ENCODE results near the gene GATA3. TPM values are rescaled to one million over a fixed set of nuclear protein-coding genes. Genes with fewer than 3 reads are reported as not detected.

The GATA3 gene
- polyA plus RNA-seq, 2 donors = 0.31 to 0.45 TPM

- Histone ChIP-seq H3K4me1 (ENCODE audit: control insufficient read depth in 2 of 2, insufficient read depth in 2 of 2, low read length in 1 of 2) (peaks cover 2 to 9% of the 10 kb centered on the region in 2 donors), H3K27me3 (ENCODE audit: control insufficient read depth in 1 of 2, insufficient read depth in 2 of 2, low read length in 2 of 2) (peaks cover 5 to 62% of the 10 kb centered on the region in 2 donors), H3K9me3 (ENCODE audit: control insufficient read depth in 2 of 2, insufficient read depth in 1 of 2, low read depth in 1 of 2, low read length in 1 of 2) (peaks cover 0 to 7% of the 10 kb centered on the region in 2 donors), H3K4me3 (ENCODE audit: low read depth in 1 of 2, low read length in 2 of 2) (no peak overlapping the region), H3K27ac (ENCODE audit: low read depth in 2 of 2, low read length in 1 of 2) (no peak overlapping the region), H3K36me3 (ENCODE audit: control insufficient read depth in 2 of 2, insufficient read depth in 2 of 2, low read length in 1 of 2) (no peaks in the 10 kb centered on the region)
- 8 to 11% methylated on average over 32 of the region's 32 CpGs for WGBS, 2 donors
Observed at GRCh38 chr10:8037199-8037801, 17.2 kb upstream of the GATA3 start.

- no peaks in the 10 kb centered on the region for H3K36me3 ChIP-seq (ENCODE audit: control insufficient read depth in 2 of 2, insufficient read depth in 2 of 2, low read length in 1 of 2)
- H3K9me3 ChIP-seq (ENCODE audit: control insufficient read depth in 2 of 2, insufficient read depth in 1 of 2, low read depth in 1 of 2, low read length in 1 of 2) = peaks cover 0 to 7% of the 10 kb centered on the region in 2 donors
- H3K4me1 ChIP-seq (ENCODE audit: control insufficient read depth in 2 of 2, insufficient read depth in 2 of 2, low read length in 1 of 2) = peaks cover 2 to 9% of the 10 kb centered on the region in 2 donors
- no peak overlapping the region for H3K4me3 ChIP-seq (ENCODE audit: low read depth in 1 of 2, low read length in 2 of 2)
- H3K27me3 ChIP-seq (ENCODE audit: control insufficient read depth in 1 of 2, insufficient read depth in 2 of 2, low read length in 2 of 2) = peaks cover 5 to 67% of the 10 kb centered on the region in 2 donors
- 9 to 15% methylated on average over 22 of the region's 22 CpGs for WGBS, 2 donors
- H3K27ac ChIP-seq (ENCODE audit: low read depth in 2 of 2, low read length in 1 of 2) = no peak overlapping the region
Observed at GRCh38 chr10:8037941-8038894, 16.3 kb upstream of the GATA3 start.

- Histone ChIP-seq H3K27ac (ENCODE audit: low read depth in 2 of 2, low read length in 1 of 2) (no peak overlapping the region), H3K9me3 (ENCODE audit: control insufficient read depth in 2 of 2, insufficient read depth in 1 of 2, low read depth in 1 of 2, low read length in 1 of 2) (peaks cover 2 to 3% of the 10 kb centered on the region in 2 donors), H3K4me3 (ENCODE audit: low read depth in 1 of 2, low read length in 2 of 2) (no peak overlapping the region), H3K4me1 (ENCODE audit: control insufficient read depth in 2 of 2, insufficient read depth in 2 of 2, low read length in 1 of 2) (peaks cover 6 to 9% of the 10 kb centered on the region in 2 donors), H3K27me3 (ENCODE audit: control insufficient read depth in 1 of 2, insufficient read depth in 2 of 2, low read length in 2 of 2) (peaks cover 5 to 66% of the 10 kb centered on the region in 2 donors), H3K36me3 (ENCODE audit: control insufficient read depth in 2 of 2, insufficient read depth in 2 of 2, low read length in 1 of 2) (no peaks in the 10 kb centered on the region)
- 8% methylated on average over 10 of the region's 10 CpGs for WGBS, 2 donors
Observed at GRCh38 chr10:8039321-8039881, 15.1 kb upstream of the GATA3 start.

DNA sequence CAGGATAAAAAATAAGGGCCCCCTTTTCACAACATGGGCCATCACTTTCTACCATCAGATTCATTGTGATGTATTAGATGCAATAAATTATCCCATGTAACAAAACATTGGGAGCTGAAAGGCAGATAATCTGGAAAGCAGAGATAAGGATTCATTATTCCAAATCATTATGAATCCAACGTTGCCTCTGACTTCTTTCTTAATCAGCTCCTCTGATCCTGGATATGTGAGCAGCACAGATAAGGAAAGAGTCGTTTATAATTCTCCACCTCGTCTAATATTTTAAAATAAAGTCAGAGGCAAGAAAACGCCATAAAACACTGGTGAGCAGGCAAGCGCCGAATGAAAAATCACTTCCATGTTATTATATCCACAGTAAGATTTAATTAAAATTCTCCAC lies 13.8 kb upstream of the GATA3 start:
- WGBS, 2 donors = 14 to 19% methylated on average over 6 of the region's 6 CpGs
- no peak overlapping the region for H3K27ac ChIP-seq (ENCODE audit: low read depth in 2 of 2, low read length in 1 of 2)
- H3K4me3 ChIP-seq (ENCODE audit: low read depth in 1 of 2, low read length in 2 of 2) = no peak overlapping the region
- peaks cover 5 to 64% of the 10 kb centered on the region in 2 donors for H3K27me3 ChIP-seq (ENCODE audit: control insufficient read depth in 1 of 2, insufficient read depth in 2 of 2, low read length in 2 of 2)
- peaks cover 2 to 3% of the 10 kb centered on the region in 2 donors for H3K9me3 ChIP-seq (ENCODE audit: control insufficient read depth in 2 of 2, insufficient read depth in 1 of 2, low read depth in 1 of 2, low read length in 1 of 2)
- H3K36me3 ChIP-seq (ENCODE audit: control insufficient read depth in 2 of 2, insufficient read depth in 2 of 2, low read length in 1 of 2) = no peaks in the 10 kb centered on the region
- peaks cover 7 to 9% of the 10 kb centered on the region in 2 donors for H3K4me1 ChIP-seq (ENCODE audit: control insufficient read depth in 2 of 2, insufficient read depth in 2 of 2, low read length in 1 of 2)

- WGBS, 2 donors = 7 to 9% methylated on average over 10 of the region's 10 CpGs
- Histone ChIP-seq H3K27ac (ENCODE audit: low read depth in 2 of 2, low read length in 1 of 2) (no peak overlapping the region), H3K27me3 (ENCODE audit: control insufficient read depth in 1 of 2, insufficient read depth in 2 of 2, low read length in 2 of 2) (peaks cover 5 to 64% of the 10 kb centered on the region in 2 donors), H3K9me3 (ENCODE audit: control insufficient read depth in 2 of 2, insufficient read depth in 1 of 2, low read depth in 1 of 2, low read length in 1 of 2) (peaks cover 2 to 3% of the 10 kb centered on the region in 2 donors), H3K4me3 (ENCODE audit: low read depth in 1 of 2, low read length in 2 of 2) (no peak overlapping the region), H3K36me3 (ENCODE audit: control insufficient read depth in 2 of 2, insufficient read depth in 2 of 2, low read length in 1 of 2) (no peaks in the 10 kb centered on the region), H3K4me1 (ENCODE audit: control insufficient read depth in 2 of 2, insufficient read depth in 2 of 2, low read length in 1 of 2) (peaks cover 7 to 9% of the 10 kb centered on the region in 2 donors)
Observed at GRCh38 chr10:8041284-8041991, 13.1 kb upstream of the GATA3 start.

DNA sequence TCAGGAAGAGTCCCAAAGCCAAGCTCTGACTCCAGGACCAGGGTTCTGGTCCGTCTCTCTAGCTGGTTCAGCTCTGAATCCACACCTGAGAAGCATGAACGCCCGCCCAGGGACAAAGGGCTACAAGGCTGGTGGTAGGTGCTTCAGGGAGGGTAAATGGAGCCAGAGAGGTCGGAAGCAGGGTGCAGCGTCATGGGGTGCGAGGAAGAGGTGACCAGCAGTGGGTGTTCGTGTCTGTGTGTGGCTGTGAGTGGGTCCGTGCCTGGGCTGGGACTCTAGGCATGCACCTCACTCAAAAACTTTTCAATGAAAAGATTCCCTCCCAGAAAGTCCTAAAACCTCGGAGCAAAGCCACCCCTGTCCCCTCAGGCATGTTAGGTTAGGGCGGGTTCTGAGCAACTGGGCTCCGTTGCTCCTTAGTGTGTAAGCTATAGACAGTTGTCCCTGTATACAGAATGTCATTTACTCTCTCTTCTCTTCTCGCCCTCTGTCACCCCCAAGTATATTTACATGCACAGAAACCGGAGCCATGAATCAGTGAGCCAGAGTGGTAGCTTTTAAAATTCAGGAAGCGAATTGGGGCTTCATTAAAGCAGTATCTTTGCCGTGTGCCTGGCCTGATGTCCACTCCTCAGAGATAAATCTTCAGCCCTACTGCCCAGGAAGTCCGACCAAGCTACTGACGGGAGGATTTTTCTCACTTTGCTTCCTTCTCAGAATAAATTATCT lies 12.3 kb upstream of the GATA3 start:
- Histone ChIP-seq H3K36me3 (ENCODE audit: control insufficient read depth in 2 of 2, insufficient read depth in 2 of 2, low read length in 1 of 2) (no peaks in the 10 kb centered on the region), H3K27me3 (ENCODE audit: control insufficient read depth in 1 of 2, insufficient read depth in 2 of 2, low read length in 2 of 2) (peaks cover 5 to 60% of the 10 kb centered on the region in 2 donors)
- 13% methylated on average over 17 of the region's 17 CpGs for WGBS, 2 donors

DNA sequence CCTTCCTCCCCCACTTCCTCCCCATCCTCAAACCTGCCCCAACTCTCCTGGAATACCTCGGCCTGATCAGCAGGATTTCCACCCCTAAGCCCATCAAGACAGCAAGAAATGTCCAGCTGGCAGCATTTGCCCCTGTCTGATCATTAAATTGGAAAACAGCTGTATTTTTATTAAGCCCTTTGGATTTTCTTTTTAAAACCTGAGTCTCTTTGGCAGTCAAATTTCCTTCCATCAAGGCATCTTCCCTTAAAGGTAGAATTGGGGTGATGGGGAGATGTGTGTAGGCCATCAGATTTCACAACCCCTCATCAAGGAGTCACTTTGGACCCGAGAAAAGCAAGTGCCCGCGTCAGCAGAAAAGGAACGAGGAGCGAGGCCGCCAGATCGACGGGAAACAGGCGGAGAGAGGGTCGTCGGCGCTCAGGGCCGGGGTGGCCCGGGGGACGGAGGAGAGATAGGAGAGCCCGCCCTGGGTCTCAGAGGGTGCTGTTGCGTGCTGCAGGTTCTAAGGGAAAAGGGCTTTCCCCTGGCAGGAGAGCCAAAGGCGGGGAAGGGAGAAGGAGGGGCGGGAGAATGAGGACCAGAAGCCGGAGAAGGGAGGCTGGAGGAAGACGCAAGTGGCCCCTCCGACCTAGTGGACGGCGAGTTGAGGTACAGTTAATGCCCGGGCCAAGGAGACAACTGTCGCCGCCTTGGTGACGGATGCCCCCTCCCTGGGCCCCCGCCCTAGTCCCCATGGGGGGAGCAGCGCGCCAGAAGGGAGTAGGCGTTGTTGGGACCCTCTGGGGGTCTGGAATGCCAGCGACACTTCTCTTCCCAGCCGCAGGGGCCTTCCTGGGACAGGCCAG lies 11.5 kb upstream of the GATA3 start:
- 9 to 11% methylated on average over 30 to 35 of the region's 35 CpGs for WGBS, 2 donors
- Histone ChIP-seq H3K36me3 (ENCODE audit: control insufficient read depth in 2 of 2, insufficient read depth in 2 of 2, low read length in 1 of 2) (no peaks in the 10 kb centered on the region), H3K9me3 (ENCODE audit: control insufficient read depth in 2 of 2, insufficient read depth in 1 of 2, low read depth in 1 of 2, low read length in 1 of 2) (peaks cover 2 to 3% of the 10 kb centered on the region in 2 donors), H3K27ac (ENCODE audit: low read depth in 2 of 2, low read length in 1 of 2) (no peak overlapping the region), H3K4me1 (ENCODE audit: control insufficient read depth in 2 of 2, insufficient read depth in 2 of 2, low read length in 1 of 2) (peaks cover 7 to 9% of the 10 kb centered on the region in 2 donors), H3K4me3 (ENCODE audit: low read depth in 1 of 2, low read length in 2 of 2) (no peak overlapping the region), H3K27me3 (ENCODE audit: control insufficient read depth in 1 of 2, insufficient read depth in 2 of 2, low read length in 2 of 2) (peaks cover 5 to 57% of the 10 kb centered on the region in 2 donors)

More for the DNA sequence above, 12.3 kb upstream of the GATA3 start:
- no peak overlapping the region for H3K27ac ChIP-seq (ENCODE audit: low read depth in 2 of 2, low read length in 1 of 2)
- peaks cover 7 to 9% of the 10 kb centered on the region in 2 donors for H3K4me1 ChIP-seq (ENCODE audit: control insufficient read depth in 2 of 2, insufficient read depth in 2 of 2, low read length in 1 of 2)
- no peak overlapping the region for H3K4me3 ChIP-seq (ENCODE audit: low read depth in 1 of 2, low read length in 2 of 2)
- H3K9me3 ChIP-seq (ENCODE audit: control insufficient read depth in 2 of 2, insufficient read depth in 1 of 2, low read depth in 1 of 2, low read length in 1 of 2) = peaks cover 2 to 3% of the 10 kb centered on the region in 2 donors

DNA sequence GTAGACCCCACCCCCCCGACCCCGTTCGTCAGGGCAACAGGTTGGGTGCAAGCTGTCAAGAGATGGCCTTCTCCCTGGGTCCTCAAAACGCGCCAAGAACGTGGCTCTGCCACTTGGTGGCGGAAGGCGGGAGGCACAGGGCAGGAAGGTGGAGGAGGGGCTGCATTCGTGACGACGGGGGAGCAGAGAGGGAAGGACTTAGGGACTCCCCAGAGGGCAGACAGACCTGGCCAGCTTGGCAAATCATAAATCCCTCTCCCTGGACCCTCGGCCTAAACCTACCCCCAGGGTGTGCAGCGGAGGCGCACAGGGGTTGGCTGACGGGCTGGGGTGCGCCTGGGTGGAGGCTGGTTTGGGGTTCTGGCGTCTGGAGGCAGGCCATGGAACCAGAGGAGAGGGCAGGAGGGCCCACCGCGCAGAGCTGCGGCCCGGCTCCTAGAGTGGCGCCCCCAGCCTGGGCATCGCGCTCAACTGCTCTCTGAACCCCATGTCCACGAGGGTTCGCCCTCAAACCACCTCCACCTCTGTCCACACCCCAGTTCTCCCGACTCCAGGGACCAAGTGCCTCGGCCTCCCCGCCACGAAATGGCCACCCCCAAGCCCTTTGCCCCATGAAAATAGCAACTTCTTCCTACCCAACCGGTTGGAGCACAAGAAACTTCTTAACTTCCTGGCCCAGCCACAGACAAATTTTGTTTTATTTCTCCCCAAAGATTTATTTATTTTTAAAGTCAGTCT lies 10.8 kb upstream of the GATA3 start:
- H3K27me3 ChIP-seq (ENCODE audit: control insufficient read depth in 1 of 2, insufficient read depth in 2 of 2, low read length in 2 of 2) = peaks cover 5 to 59% of the 10 kb centered on the region in 2 donors
- WGBS, 2 donors = 8 to 14% methylated on average over 29 to 31 of the region's 31 CpGs
- H3K9me3 ChIP-seq (ENCODE audit: control insufficient read depth in 2 of 2, insufficient read depth in 1 of 2, low read depth in 1 of 2, low read length in 1 of 2) = peaks cover 2 to 3% of the 10 kb centered on the region in 2 donors
- H3K36me3 ChIP-seq (ENCODE audit: control insufficient read depth in 2 of 2, insufficient read depth in 2 of 2, low read length in 1 of 2) = no peaks in the 10 kb centered on the region
- H3K27ac ChIP-seq (ENCODE audit: low read depth in 2 of 2, low read length in 1 of 2) = no peak overlapping the region
- H3K4me3 ChIP-seq (ENCODE audit: low read depth in 1 of 2, low read length in 2 of 2) = no peak overlapping the region
- H3K4me1 ChIP-seq (ENCODE audit: control insufficient read depth in 2 of 2, insufficient read depth in 2 of 2, low read length in 1 of 2) = peaks cover 7 to 9% of the 10 kb centered on the region in 2 donors
